Measurements from ENCODE around the gene TMEM170A.
"Not testable (repeated sequence)": the region's sequence is repeated elsewhere in the genome, so short reads cannot be mapped to it uniquely, and the experiment has no call there.

The TMEM170A gene

DNA sequence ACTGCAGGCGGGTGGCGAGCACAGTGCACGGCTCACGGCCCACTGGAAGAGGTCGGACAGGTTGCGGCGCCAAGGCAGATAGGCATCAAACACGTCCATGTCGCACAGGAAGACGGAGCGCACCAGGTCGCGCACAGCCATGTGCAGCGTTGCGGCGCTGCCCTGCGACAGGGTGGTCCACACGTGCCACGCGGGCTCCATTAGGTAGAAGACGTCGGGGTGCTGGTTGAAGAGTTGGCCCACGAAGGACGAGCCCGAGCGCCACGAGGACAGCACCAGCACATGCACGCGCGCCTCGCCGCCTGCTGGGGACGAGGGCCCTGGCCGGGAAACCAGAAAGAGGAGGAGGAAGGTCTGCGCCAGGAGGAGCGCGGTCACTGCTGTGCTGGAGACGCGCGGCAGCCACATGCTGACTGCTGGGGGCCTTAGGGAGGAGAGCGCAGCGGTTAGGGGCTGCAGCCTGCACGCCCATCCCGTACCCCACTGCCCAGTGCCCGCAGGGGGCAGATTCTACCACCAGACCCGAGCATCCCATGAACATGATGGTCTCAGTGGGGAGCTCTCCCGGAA lies 15.0 kb upstream of the TMEM170A start:
- no peak for DNase-seq

DNA sequence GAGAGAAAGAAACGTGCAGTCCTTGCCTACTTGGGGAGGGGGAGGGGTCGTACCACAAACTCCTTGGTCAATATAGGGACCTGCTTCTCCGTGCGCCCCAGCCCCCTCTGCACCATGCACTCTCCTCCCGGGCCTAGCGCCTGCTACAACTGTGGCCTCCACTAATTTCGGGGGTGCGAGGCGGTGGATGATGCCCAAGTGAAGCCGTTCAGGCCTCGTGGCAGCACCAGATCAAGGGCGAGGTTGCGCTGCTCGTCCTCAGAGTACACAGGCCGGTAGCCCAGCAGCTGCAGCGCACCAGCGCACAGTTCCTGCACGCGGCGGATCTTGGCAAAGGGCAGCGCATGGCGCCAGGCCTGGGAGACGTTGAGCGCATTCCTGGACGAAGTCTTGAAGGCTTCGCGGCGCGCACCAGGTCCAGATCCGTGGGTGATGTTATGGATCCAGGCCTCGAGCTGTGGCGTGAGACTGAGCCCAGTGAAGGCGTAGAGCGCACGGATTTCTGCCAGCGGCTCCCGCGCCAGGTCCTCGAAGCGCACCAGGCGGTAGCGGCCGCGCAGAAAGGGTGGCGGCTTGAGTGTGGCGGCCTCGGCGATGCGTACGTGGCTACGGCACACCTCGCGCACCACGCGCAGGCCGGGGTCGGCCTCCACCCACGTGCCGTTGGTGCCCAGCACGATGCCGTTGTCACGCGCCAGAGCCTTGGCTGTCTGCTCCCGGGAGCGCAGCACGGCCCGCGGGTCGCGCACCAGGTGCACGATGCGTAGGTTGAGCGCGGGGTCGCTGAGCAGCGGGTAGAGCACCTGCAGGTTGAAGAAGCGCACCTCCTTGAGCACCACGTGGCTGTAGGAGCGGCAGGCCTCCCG lies 14.2 kb upstream of the TMEM170A start:
- no peak for DNase-seq

DNA sequence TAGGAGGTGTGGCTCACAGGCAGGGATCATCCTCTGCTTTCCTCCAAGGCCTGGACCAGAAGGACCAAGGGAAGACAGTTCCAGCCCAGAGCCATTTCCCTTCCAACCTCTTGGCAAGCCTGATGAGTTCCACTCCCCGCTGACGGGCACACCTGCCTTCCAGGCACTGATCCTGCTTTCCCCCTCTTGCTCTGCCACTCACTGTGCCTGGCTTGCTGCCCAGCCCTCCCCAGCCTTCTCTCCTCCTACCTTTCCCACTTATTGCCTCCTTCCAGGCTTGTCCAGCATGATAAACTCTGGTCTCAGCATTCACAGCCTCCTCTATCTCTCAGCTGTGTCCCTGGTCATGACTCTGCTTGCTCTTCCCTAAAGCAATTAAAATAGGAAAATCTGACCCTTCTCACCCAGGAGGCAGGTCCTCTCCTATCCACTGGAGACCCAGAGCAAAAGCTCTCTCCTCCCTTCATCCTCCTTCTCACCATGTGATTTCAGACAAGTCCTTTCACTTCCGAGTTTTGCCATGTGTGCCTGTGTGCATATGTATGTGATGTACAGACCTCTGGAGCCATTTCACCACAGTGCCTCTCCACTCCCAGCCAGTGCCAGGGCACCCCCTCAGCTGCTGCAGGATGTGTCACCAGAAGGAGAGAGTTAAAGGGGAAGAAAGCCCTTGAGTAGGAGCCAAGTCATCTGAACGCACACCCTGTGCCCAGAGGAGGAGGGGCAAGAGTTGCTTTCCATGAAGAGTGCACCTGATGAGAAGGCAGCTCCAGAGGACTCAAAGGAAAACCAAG lies 13.4 kb upstream of the TMEM170A start:
- no peak for DNase-seq

DNA sequence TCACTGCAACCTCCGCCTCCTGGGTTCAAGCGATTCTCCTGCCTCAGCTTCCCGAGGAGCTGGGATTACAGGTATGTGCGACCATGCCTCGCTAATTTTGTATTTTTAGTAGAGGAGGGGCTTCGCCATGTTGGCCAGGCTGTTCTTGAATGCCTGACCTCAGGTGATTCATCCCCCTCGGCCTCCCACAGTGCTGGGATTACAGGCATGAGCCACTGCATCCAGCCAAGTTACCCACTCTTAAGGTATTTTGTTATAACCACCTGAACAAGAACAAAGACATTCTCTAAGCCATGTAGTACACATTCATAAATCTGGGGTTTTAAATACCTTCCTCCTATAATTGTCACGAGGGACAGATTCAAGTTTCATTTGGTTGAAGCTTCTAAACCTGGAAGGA lies 12.3 kb upstream of the TMEM170A start:
- no peak for DNase-seq

DNA sequence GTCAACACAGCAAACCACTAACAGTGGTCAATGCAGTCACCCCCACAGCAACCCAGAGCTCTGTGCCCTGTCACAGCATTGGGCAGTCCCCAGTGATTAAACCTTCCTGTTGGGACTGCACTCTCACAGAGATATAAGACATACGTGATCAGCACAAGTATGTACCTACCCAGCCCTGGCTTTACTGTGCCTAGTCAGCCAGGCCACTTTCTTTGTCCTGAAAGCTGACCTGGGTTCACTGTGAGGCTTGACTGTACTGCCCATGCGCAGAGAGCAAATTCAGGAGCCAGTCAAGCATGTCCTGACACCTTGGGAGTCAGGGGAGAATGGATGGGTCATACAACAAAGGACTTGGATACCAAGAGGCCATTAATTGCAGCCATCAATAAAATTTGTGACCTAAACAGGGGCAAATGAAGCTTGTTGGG lies 10.9 kb upstream of the TMEM170A start:
- DNase-seq = no peak

DNA sequence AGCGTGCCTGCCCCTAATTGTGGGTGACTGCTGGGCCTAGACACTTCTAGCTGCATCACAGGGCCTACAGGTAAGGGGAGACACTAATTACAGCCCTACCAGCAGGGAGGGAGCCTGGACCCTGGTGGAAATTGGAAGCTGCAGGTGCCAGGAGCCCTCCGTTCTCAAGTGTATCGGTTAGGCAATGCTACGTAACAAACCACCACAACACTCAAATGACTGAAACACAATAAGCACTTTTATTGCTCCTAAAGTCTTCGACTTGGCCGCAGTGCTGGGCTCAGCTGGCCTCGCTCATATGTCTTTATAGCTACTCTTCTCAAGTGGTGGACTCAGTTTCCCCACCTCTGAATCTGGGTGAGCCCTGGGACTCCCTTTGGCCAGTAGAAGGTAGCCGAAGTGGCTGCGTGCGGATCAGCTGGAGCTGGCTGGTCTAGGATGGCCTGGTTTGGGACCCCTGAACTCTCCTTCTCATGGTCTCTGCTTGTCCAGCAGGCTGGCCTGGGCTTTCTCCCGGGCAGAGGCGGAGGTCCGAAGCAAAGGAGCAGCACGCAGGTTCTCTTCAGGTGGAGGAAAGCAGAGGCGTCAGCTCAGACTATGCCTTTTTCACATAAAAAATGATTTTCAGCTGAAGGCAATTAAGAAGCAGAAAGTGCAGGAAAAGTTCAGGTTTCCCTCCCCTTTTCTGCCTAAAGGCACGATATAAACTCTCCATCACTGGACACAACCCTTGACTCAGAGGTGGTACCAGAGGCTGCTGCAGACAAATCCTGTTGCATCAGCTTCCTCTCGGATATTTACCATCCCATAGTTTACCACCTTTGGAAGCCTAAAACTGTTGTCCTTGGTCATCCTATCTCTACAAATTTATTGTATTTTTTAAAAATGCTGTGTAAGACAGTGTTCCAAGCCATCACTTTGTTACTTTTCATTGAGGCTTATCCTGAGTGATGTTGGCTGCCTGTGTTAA lies 8.7 kb upstream of the TMEM170A start:
- no peak for DNase-seq

DNA sequence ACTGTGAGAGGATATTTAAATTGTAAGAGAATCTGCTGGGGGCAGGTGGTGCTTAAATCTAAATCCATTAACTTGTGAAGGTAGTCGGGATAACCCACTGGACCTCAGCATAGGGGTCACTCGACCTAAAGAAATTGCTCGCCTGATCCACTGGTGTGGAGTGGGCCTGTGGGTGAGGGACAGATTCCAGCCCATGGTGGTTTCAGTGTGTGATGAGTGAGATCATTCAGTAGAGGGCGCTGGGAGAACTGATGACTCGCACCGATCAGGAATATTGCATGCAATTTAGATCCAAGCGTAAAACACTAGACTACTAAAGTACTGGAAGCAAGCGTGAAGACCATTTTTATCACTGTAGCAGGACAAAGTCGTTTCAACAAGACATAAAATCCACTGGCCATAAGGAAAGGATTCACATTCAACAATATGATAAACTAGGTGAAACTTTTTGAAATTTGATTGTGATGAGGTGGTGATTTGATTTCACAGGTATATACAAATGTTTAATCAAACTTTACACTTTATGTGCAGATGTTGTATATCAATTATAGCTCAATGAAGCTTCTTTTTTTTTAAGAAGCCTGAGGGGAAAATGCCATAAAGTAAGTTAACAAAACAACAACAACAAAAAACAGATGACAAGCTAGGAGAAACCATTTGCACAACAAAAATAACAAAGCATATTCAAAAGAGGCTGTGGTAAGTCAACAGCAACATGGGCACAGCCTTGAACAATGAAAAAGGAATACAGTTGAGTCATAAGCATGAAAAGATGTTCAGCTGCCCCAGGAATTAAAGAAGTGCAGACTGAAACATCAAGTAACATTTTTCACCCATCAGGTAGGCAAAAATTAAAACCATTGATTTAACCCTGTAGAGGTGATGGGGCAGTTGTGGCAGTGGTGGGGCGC lies 7.5 kb upstream of the TMEM170A start:
- DNase-seq = no peak

DNA sequence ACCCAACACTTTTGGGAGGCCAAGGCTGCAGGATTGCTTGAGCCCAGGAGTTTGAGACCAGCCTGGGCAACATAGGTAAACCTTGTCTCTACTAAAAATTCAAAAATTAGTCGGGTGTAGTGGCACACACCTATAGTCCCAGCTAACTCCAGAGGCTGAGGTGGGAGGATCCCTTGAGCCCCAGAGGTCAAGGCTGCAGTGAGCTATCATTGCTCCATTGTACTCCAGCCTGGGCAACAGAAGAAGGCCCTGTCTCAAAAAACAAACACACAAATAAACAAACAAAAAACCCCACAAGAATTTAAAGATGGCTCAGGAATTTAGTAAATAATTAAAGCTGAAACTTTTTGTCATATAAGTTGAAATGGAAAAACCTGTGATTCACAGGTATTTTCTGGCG lies 2.3 kb upstream of the TMEM170A start:
- no peak for DNase-seq

DNA sequence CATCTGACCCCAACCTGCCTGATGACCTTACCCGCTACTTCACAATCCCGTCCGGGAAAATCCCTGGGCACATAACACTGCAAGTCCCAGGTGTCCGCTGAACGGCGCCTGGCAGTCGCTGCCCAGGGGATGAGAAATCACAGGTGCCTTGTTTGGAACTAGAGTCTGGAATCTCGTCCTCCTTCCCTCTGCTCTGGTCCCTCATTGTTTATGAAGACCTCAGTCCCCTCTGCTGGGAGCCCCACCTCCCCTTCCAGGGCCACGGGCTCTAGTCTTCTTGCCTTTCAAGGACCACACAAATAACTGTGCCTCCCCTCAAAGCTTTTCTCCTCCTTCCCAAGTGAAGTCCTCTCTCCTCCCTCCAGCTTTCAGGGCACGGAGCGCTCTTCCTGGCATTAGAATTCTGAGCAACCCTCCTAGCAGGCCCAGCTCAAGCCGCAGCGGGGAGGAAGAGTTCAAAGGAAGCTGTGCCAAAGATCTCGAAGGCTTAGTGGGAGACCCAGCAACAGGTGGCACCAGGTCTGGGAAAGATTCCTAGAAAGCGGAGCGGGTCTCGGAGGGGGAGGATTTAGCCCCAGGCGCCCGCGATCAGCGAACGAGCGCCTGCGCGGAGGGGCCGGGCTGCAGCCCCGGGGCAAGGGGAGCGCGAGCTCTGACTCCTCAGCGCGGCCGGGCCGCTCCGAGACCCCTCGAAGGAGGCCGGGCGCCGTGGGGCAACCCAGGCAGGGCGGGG lies 934 bp downstream of the TMEM170A start:
- DNase-seq = not testable (repeated sequence)

DNA sequence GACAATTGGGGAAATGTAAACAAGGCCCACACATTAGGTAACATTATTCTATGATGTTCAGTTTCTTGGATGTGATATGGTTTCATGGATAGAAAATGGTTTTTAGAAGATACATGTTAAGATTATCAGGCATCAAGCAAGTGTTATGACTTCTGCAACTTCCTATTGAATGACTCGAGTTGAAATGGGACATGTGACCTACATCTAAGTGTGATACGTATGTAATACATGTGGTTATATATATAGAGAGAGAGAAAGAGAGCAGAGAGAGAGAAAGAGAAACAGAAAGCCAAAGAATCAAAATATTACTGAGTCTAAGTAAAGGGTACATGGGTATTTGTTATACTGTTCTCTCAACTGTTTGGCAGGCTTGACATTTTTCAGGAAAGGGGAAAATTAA lies 1.7 kb downstream of the TMEM170A start:
- no peak for DNase-seq

DNA sequence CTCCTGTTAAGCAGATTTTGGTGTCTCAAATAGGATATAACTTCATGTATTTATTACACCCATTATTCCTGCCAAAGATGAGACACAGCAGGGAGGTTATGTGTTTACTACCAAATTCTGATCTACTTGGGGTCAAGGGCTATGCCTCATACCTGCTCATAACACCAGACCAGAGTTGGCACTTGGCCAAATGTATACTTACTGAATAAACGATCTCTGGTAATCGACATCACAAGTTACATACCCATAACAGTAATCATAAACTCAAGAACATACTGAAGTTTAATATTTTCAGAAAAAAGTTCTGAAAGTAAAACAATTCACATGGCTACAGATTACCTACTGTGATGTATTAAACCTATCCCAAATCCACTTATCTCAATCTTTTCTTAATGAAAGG lies 2.9 kb downstream of the TMEM170A start:
- no peak for DNase-seq

DNA sequence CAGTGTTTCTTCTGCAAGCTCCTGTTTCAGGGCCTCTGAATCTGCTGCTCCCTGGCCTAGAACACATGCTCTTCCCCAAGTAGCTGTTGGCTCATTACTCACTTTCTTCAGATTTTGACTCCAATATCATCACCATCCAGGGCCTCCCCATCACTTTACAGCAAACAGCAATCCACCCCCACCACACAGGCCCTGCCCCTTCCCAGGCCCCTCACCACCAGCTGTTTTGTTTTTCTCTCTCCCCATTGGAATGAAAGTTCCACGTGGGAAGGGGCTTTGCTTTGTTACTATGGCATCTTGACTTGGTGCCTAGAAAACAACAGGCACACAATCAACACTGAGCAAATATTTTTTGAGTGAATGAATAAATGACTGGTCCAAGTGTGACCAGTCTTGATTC lies 4.0 kb downstream of the TMEM170A start:
- DNase-seq = no peak

DNA sequence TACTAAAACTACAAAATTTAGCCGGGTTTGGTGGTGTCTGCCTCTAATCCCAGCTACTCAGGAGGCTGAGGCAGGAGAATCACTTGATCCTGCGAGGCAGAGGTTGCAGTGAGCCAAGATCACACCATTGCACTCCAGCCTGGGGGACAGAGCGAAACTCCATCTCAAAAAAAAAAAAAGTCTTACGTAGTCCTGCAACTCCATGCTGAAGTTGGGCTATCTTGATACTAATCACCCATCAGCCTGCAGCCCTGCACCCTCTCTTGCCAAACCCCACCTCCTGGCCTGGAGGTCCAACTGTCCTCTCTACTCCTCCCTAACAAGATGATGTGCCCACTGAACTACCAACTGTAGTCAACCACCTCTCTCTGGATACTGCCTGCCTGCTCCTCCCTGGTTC lies 4.8 kb downstream of the TMEM170A start:
- no peak for DNase-seq

DNA sequence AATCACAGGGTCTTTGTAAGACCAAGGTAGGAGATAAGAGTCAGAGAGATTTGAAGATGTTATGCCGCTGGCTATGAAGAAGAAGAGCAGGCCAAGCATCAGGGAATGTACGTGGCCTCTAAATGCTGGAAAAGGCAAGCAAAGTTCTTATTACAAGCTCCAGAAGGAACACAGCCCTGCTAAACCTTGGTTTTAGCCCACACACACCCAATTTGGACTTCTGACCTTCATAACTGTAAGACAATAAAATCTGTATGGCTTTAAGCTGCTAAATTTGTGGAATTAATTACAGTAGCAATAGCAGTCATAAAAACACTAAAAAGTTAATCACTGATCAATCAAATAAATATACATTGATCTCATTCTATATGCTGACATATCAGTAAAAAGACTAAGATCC lies 6.0 kb downstream of the TMEM170A start:
- no peak for DNase-seq

DNA sequence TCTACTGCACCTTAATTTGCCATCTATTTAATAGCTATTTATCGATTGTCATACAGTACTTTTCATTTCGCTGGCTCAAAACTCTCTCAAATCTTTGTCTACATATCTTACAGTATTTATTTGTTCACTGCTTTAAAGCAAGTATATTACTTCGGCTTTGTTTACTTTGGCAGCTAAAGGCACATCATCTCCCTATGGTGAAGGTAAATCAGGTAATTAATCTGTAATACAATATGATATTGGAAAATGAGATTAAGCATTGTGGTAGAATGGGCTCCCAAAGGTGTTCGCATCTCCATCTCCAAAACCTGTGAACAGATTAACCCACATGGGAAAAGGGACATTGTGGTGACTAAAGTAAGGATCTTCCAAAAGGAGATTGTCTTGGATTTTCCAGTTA lies 6.5 kb downstream of the TMEM170A start:
- DNase-seq = no peak

DNA sequence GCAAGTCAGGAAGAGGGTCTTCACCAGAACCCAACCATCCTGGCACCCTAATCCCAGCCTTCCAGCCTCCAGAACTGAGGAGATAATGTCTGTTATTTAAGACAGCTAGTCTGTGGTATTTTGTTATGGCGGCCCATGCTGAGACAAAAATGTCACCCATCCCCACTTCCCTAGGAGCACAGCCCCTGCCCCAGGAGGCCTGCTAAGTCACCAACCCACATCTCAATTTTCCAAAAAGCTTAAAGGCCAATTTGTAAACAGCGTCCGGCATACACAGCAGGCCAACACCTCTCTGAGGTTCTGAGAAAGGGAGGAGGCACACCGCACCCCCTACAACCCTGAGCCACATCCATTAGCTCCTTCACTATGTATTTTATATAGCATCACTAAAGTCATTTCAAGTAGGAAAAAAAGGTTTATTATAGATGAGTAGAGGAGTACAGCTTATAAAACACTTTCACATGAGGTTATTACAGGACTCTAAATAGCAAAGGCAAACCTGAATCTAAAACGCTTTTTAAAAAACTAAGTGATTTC lies 6.9 kb downstream of the TMEM170A start:
- DNase-seq = no peak

DNA sequence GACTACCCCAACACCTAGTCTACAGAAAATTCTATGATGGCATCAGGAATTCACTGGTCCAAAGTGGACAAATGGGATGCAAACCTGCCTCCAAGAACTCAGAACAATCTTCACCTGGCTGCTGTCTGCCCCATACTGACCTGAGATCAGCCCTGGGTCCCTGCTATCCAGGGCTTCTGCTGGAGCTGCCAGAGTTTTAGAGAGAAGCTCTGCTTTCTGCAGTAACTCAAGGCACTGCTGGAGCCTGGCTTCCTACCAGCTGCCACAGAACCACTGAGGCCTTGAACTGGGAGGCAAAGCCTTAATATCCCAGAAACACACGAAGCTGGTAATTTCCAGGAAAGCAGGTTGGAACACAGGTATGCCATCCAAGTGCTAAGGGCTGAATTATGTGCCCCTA lies 7.5 kb downstream of the TMEM170A start:
- no peak for DNase-seq

DNA sequence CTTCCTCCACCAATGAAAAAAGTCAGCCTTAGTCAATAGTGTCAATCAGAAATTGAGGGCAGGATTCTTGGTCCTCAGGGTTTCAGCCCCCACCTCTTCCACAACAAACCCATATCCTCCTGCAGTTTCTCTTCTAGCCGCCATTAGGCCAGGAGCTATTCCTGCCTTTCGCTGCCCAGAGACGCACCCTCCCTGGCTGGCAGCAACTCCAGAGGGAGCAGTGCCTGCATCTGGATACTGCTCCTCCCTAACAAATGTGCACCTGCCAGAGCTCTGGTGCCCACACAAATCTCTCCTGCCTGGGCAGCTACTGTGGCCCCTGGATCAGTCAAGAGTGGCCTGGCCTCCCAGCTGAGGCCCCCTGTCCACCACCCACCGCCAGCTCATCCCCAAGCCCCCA lies 8.0 kb downstream of the TMEM170A start:
- DNase-seq = not testable (repeated sequence)

DNA sequence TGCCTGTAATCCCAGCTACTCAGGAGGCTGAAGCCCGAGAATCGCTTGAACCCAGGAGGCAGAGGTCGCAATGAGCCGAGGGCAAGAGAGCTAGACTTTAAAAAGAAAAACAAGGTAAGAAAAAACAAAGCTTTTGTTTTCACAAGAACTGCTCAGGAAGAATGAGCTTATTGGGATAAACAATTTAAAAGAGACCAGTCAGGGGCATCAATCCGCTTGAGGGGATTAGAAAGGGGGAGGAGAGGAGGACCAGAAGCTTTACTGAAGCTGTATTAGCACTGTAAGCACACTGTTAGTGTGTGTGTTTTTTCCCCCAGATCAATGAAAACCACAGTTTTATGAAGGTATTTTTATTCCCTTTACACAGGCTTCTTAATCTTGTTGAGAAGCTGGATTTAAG lies 8.8 kb downstream of the TMEM170A start:
- DNase-seq = no peak

DNA sequence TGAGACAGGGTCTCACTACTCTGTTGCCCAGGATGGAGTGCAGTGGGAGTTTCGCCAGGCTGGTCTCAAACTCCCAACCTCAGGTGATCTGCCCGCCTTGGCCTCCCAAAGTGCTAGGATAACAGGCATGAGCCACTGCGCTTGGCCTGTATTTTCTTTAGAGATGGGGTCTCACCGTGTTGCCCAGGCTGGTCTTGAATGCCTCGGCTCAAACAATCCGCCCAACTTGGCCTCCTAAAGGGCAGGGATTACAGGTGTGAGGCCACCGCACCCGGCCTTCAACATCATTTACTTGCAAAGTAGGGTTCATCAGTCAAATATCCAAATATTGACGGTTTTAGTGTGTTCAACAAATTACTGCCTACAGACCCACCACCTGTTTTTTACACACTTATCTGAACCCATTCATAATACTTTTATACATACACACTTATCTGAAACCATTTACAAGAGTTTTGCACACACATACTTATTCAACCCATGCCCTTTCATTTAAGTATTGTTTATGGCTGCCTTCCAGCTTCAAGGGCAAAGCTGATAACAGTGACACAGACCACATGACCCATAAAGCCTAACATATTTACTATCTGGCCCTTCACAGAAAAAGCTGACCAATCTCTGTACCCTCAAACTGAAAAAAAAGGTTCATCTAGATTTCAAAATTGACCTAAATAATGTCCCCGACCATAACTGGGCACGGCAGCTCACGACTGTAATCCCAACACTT lies 11.9 kb downstream of the TMEM170A start:
- no peak for DNase-seq

All from NCI-H1436 treated with DMSO at 0.1 percent for 48 hours (cell line).